HepG2 (cell line): Measurements from ENCODE around the gene TPM3. TPM values are rescaled to one million over a fixed set of nuclear protein-coding genes. Genes with fewer than 3 reads are reported as not detected.

Experiments
- ATAC-seq: fragments of 200-7000 bp; cut with Tn5 transposase; 3 replicates; pipeline ENCODE4 v1.9.1; 2020; ENCODE audit warnings: mild to moderate bottlenecking, moderate library complexity
- BruUV-seq: library from RNA; stranded (reverse); fragments of 400-500 nt; replicated peaks from 2 replicates; lab custom pipeline; 2021; lab: Mats Ljungman, UMichigan
- CTCF ChIA-PET: fragments of 300-600 bp; formaldehyde crosslinking; extraction: SDS; loops from one replicate; lab custom pipeline; 2021; ENCODE audit warnings: low total read pairs, inconsistent platforms, low intra/inter-chr PET ratio; lab: Yijun Ruan, JAX
- POLR2A ChIA-PET: fragments of 350-600 bp; sonication (Branson Sonifier 250); formaldehyde crosslinking; loops from one replicate; lab custom pipeline; 2020; ENCODE audit warnings: antibody characterized with exemption, inconsistent platforms; lab: Yijun Ruan, JAX
- DNase-seq: peaks from one replicate; pipeline ENCODE4 v3.0.0-alpha.2; 2015; ENCODE audit warnings: low spot score
- FAIRE-seq: peaks from 3 replicates; lab custom pipeline; 2011; peaks lifted over from hg19 to GRCh38; lab: Jason Lieb, UNC
- H2AFZ ChIP-seq: one replicate; pipeline ENCODE4 v1.6.1; 2011; ENCODE audit warnings: low read length, inconsistent platforms
- H3K27ac ChIP-seq: fragments of 300-600 bp; 3 replicates; pipeline ENCODE4 v1.8.0; 2011; ENCODE audit warnings: mixed run types, mild to moderate bottlenecking, mixed read lengths, low read length, inconsistent platforms; ENCODE audit not compliant: insufficient read depth; ENCODE audit errors: extremely low read length
- H3K27me3 ChIP-seq, 2 experiments: fragments of 200-600 bp in 1 of 2; 2 replicates in 1 of 2; 3 replicates in 1 of 2; pipeline versions ENCODE4 v1.6.0 to v1.8.0; 2011; ENCODE audit warnings: low read length in 2 of 2, mild to moderate bottlenecking in 2 of 2, moderate library complexity in 2 of 2, inconsistent platforms in 1 of 2; ENCODE audit not compliant: insufficient read depth in 2 of 2, control insufficient read depth in 1 of 2
- H3K36me3 ChIP-seq, 2 experiments: fragments of 200-600 bp in 1 of 2; replicated peaks in 1 of 2; 2 replicates in 1 of 2; 3 replicates in 1 of 2; pipeline versions ENCODE4 v1.5.1 to v1.8.0; 2011; ENCODE audit warnings: low read length in 2 of 2, inconsistent platforms in 1 of 2; ENCODE audit not compliant: insufficient read depth in 2 of 2, control insufficient read depth in 1 of 2
- H3K4me1 ChIP-seq: 2 replicates; pipeline ENCODE4 v1.5.1; 2012; ENCODE audit warnings: low read length, inconsistent platforms; ENCODE audit not compliant: insufficient read depth
- H3K4me2 ChIP-seq: 2 replicates; pipeline ENCODE4 v1.6.0; 2011; ENCODE audit warnings: low read depth, low read length, inconsistent platforms
- H3K4me3 ChIP-seq, 3 experiments: fragments of 200-600 bp in 1 of 3; sonication (generic), shearing (Covaris generic) in 1 of 3; replicated peaks in 1 of 3; 2 replicates each; pipeline ENCODE4 v1.5.1; 2011 to 2016; ENCODE audit warnings: low read length in 3 of 3, inconsistent platforms in 2 of 3, low read depth in 2 of 3, mild to moderate bottlenecking in 2 of 3, control low read depth in 1 of 3, mixed read lengths in 1 of 3; ENCODE audit not compliant: insufficient read depth in 1 of 3
- H3K79me2 ChIP-seq: one replicate; pipeline ENCODE4 v1.6.1; 2011; ENCODE audit warnings: low read length, inconsistent platforms; ENCODE audit not compliant: insufficient read depth
- H3K9ac ChIP-seq: 2 replicates; pipeline ENCODE4 v1.6.0; 2011; ENCODE audit warnings: mild to moderate bottlenecking, low read depth, low read length, inconsistent platforms; ENCODE audit not compliant: insufficient read depth
- H3K9me3 ChIP-seq: 2 replicates; pipeline ENCODE4 v1.5.1; 2012; ENCODE audit warnings: mild to moderate bottlenecking, low read length
- H4K20me1 ChIP-seq: 2 replicates; pipeline ENCODE4 v1.6.0; 2011; ENCODE audit warnings: inconsistent platforms, mild to moderate bottlenecking, low read length, moderate library complexity; ENCODE audit not compliant: insufficient read depth
- AGO2 ChIP-seq: fragments of 200-400 bp; formaldehyde crosslinking; optimal IDR thresholded peaks from 2 replicates; pipeline ENCODE3; 2017; ENCODE audit warnings: mild to moderate bottlenecking, low read depth, low read length, moderate library complexity
- HMGXB4 ChIP-seq, 2 experiments: sonication (generic) in 1 of 2; formaldehyde crosslinking in 1 of 2; IDR thresholded peaks; 2 replicates each; pipeline versions ENCODE4 v1.4.0 to v1.6.1; 2018 to 2020; ENCODE audit warnings: missing genetic modification reagents in 2 of 2, borderline replicate concordance in 1 of 2, low read depth in 1 of 2, mild to moderate bottlenecking in 1 of 2, missing biosample characterization in 1 of 2
- MAFF ChIP-seq: IDR thresholded peaks from 2 replicates; pipeline ENCODE4 v1.6.1; 2011; ENCODE audit warnings: low read depth, low read length, improper control_type of control experiment
- MAFK ChIP-seq, 2 experiments: IDR thresholded peaks in 1 of 2; conservative IDR thresholded peaks in 1 of 2; 2 replicates each; pipeline ENCODE4 v1.6.1; 2011; ENCODE audit warnings: improper control_type of control experiment in 2 of 2, low read length in 2 of 2
- NFE2L2 ChIP-seq: fragments of 150-350 bp; IDR thresholded peaks from 2 replicates; pipeline ENCODE4 v1.6.1; 2014; ENCODE audit warnings: low read length
- THAP9 ChIP-seq: sonication (generic); formaldehyde crosslinking; IDR thresholded peaks from 2 replicates; pipeline ENCODE4; 2020; ENCODE audit warnings: missing genetic modification reagents, mild to moderate bottlenecking, borderline replicate concordance
- ZMAT3 ChIP-seq: sonication (generic); formaldehyde crosslinking; conservative IDR thresholded peaks from 2 replicates; pipeline ENCODE4 v1.7.0; 2021; ENCODE audit warnings: missing genetic modification reagents
- ZNF280B ChIP-seq: sonication (generic); formaldehyde crosslinking; IDR thresholded peaks from 2 replicates; pipeline ENCODE4 v1.5.0; 2020; ENCODE audit warnings: missing genetic modification reagents, mild to moderate bottlenecking, borderline replicate concordance
- ZNF335 ChIP-seq: sonication (generic); formaldehyde crosslinking; IDR thresholded peaks from 2 replicates; pipeline ENCODE4 v1.4.0; 2020; ENCODE audit warnings: missing genetic modification reagents
- WGBS: methylation state at CpG from one replicate; pipeline ENCODE4 v1.1.6; 2017; ENCODE audit warnings: low lambda C conversion rate; 5-methylcytosine and 5-hydroxymethylcytosine counted together
- in situ Hi-C: cut with HindIII; loops from 2 replicates; pipeline ENCODE4 v1.10.0; 2017; ENCODE audit warnings: low pct_unique_long_range_greater_than_20kb; ENCODE audit not compliant: extremely low pct_ligation_motif_present
- intact Hi-C: fragments of 100-400 bp; cut with micrococcal nuclease; formaldehyde crosslinking; loops from one replicate; pipeline ENCODE4 v1.10.0; 2022; ENCODE audit not compliant: unreplicated experiment
- polyA plus RNA-seq, 8 experiments: library from polyadenylated mRNA; depleted of rRNA in 3 of 8; stranded (reverse) in 7 of 8; unstranded in 1 of 8; fragments of >200 nt; fragmentation: Illumina TruSeq in 4 of 8; extraction: Trizol in 4 of 8; gene quantifications; 2 replicates each; pipeline versions ENCODE4 v1.2.1 to v1.2.3, GENCODE V29; 2011 to 2016; ENCODE audit warnings: low read depth in 4 of 8, missing spikeins in 1 of 8, mixed read lengths in 1 of 8; ENCODE audit not compliant: insufficient read depth in 1 of 8
- total RNA-seq, 5 experiments: library from RNA; depleted of rRNA; stranded (reverse); fragments of >200 nt; fragmentation: Illumina TruSeq; extraction: Trizol; gene quantifications; 2 replicates each; pipeline ENCODE4 v1.2.3, GENCODE V29; 2016; ENCODE audit warnings: low read depth in 1 of 5

Gene TPM3
- total and polyA plus RNA-seq, 2 of the 13 experiments (the other 11 are each of a cell fraction or from before 2014, with no cell fraction given) = 160 to 307 TPM

GRCh38 chr1:154240294-154240833, 48.5 kb upstream of the TPM3 start:
- 98% methylated on average over 3 of the region's 3 CpGs for WGBS
- intact Hi-C loops = no loop called here
- no peak overlapping the region for H3K27ac ChIP-seq
- H3K4me2 ChIP-seq = no peak overlapping the region
- 0 out of 2 replicates have a peak, but pooled peaks cover 4% of the 10 kb centered on the region for H4K20me1 ChIP-seq
- no peak overlapping the region for H2AFZ ChIP-seq
- ChIA-PET CTCF (no interaction called here), POLR2A (interaction anchor here (5.1 kb wide), 1 partner anchor 21 kb away, joined by 29 read pairs; the partner anchor contains the start of gene UBAP2L)
- TF ChIP-seq NFE2L2 (no peak), THAP9 (CRISPR knock-in tag) (no peak), ZMAT3 (CRISPR knock-in tag) (no peak), ZNF335 (CRISPR knock-in tag) (no peak), MAFK (conservative IDR thresholded peaks at IDR 0.05 in 1 of 2, IDR thresholded peaks at IDR 0.05 in 1 of 2; ENCODE audit: low read length in 2 of 2) (peak; percentile 92 to 97), AGO2 (peak; percentile 28), MAFF (peak; percentile 94), ZNF280B (CRISPR knock-in tag) (no peak), HMGXB4 (CRISPR knock-in tag; IDR thresholded peaks at IDR 0.05; ENCODE audit: borderline replicate concordance in 1 of 2, low read depth in 1 of 2) (no peak)
- FAIRE-seq (no peak), DNase-seq (no peak), ATAC-seq (no peak)
- no TSS peak for BruUV-seq
- no peaks in the 10 kb centered on the region for H3K9me3 ChIP-seq
- in situ Hi-C loops = no loop called here
- H3K36me3 ChIP-seq = peaks cover 31 to 78% of the 10 kb centered on the region in 2 experiments
- H3K9ac ChIP-seq = no peak overlapping the region
- peaks cover 53% of the 10 kb centered on the region for H3K4me1 ChIP-seq
- no peak overlapping the region for H3K4me3 ChIP-seq
- no peaks in the 10 kb centered on the region for H3K27me3 ChIP-seq
- H3K79me2 ChIP-seq = peaks cover 29% of the 10 kb centered on the region
